SK-N-SH (cell line): ENCODE data around the gene ADAMTS6. TPM values are rescaled to one million over a fixed set of nuclear protein-coding genes. Genes with fewer than 3 reads are reported as not detected.

Experiments used
- CTCF ChIA-PET: fragments of 300-600, 350-600 bp; formaldehyde crosslinking; extraction: SDS; loops from one replicate; lab custom pipeline; 2021; lab: Yijun Ruan, JAX
- POLR2A ChIA-PET: fragments of 350-600 bp; sonication (Branson Sonifier 250); formaldehyde crosslinking; extraction: SDS; loops from one replicate; lab custom pipeline; 2020; ENCODE audit warnings: antibody characterized with exemption, inconsistent platforms; lab: Yijun Ruan, JAX
- DNase-seq: peaks from one replicate; pipeline ENCODE4 v3.0.0; 2012
- H2AFZ ChIP-seq: fragments of 200-600 bp; sonication (generic); 2 replicates; pipeline ENCODE4 v1.8.1; 2016; ENCODE audit warnings: antibody characterized with exemption, mild to moderate bottlenecking, low read depth
- H3F3A ChIP-seq: fragments of 200-600 bp; sonication (generic); replicated peaks from 2 replicates; pipeline ENCODE3; 2016; ENCODE audit warnings: antibody characterized with exemption, mild to moderate bottlenecking; ENCODE audit not compliant: insufficient read depth
- H3K27ac ChIP-seq, 2 experiments: fragments of 200-500 bp in 1 of 2; fragments of 200-600 bp in 1 of 2; sonication (Bioruptor generic) in 1 of 2; sonication (generic), shearing (Covaris generic) in 1 of 2; 2 replicates each; pipeline versions ENCODE4 v1.5.1 to v1.6.1; 2014 to 2016; ENCODE audit warnings: low read depth in 2 of 2, inconsistent platforms in 1 of 2, low read length in 1 of 2, mild to moderate bottlenecking in 1 of 2, mixed read lengths in 1 of 2
- H3K27me3 ChIP-seq: fragments of 200-600 bp; sonication (generic), shearing (Covaris generic); 2 replicates; pipeline ENCODE4 v1.6.1; 2016; ENCODE audit warnings: mixed run types; ENCODE audit not compliant: insufficient read depth
- H3K36me3 ChIP-seq, 2 experiments: fragments of 200-500 bp in 1 of 2; fragments of 200-600 bp in 1 of 2; sonication (Bioruptor generic) in 1 of 2; sonication (generic) in 1 of 2; replicated peaks in 1 of 2; 2 replicates each; pipeline versions ENCODE3 to v1.5.1; 2014 to 2016; ENCODE audit warnings: low read length in 1 of 2, mild to moderate bottlenecking in 1 of 2; ENCODE audit not compliant: insufficient read depth in 2 of 2, control insufficient read depth in 1 of 2
- H3K4me1 ChIP-seq, 2 experiments: fragments of 200-500 bp in 1 of 2; fragments of 200-600 bp in 1 of 2; sonication (Bioruptor generic) in 1 of 2; sonication (generic), shearing (Covaris generic) in 1 of 2; 2 replicates each; pipeline versions ENCODE4 v1.5.1 to v1.6.1; 2014 to 2016; ENCODE audit warnings: low read depth in 1 of 2, low read length in 1 of 2, mixed run types in 1 of 2; ENCODE audit not compliant: insufficient read depth in 2 of 2, control insufficient read depth in 1 of 2
- H3K4me2 ChIP-seq: fragments of 200-600 bp; sonication (generic), shearing (Covaris generic); 2 replicates; pipeline ENCODE4 v1.6.1; 2017; ENCODE audit warnings: mixed run types
- H3K4me3 ChIP-seq, 2 experiments: fragments of 200-500 bp in 1 of 2; fragments of 200-600 bp in 1 of 2; sonication (Bioruptor generic) in 1 of 2; sonication (generic), shearing (Covaris generic) in 1 of 2; 2 replicates each; pipeline versions ENCODE4 v1.5.1 to v1.8.1; 2014 to 2016; ENCODE audit warnings: low read depth in 2 of 2, inconsistent platforms in 1 of 2, low read length in 1 of 2, mild to moderate bottlenecking in 1 of 2, mixed read lengths in 1 of 2, moderate library complexity in 1 of 2
- H3K79me2 ChIP-seq: fragments of 200-600 bp; sonication (generic); 2 replicates; pipeline ENCODE4 v1.8.1; 2017; ENCODE audit warnings: mild to moderate bottlenecking; ENCODE audit not compliant: insufficient read depth
- H3K9ac ChIP-seq: fragments of 200-600 bp; sonication (generic); 2 replicates; pipeline ENCODE4 v1.6.1; 2017; ENCODE audit warnings: mixed run types
- H3K9me2 ChIP-seq: fragments of 200-600 bp; sonication (generic); 2 replicates; pipeline ENCODE4 v1.6.1; 2017; ENCODE audit warnings: mixed run types
- H3K9me3 ChIP-seq: fragments of 200-600 bp; sonication (generic); 2 replicates; pipeline ENCODE4 v1.6.1; 2017; ENCODE audit warnings: mixed run types, mild to moderate bottlenecking, moderate library complexity
- H4K20me1 ChIP-seq: fragments of 200-600 bp; sonication (generic); 2 replicates; pipeline ENCODE4 v1.6.1; 2017; ENCODE audit warnings: mild to moderate bottlenecking, mixed run types; ENCODE audit not compliant: insufficient read depth
- CHD2 ChIP-seq: fragments of 150-350 bp; IDR thresholded peaks from 2 replicates; pipeline ENCODE4 v1.6.1; 2018; ENCODE audit warnings: low read length; ENCODE audit not compliant: partially characterized antibody
- ELF1 ChIP-seq: IDR thresholded peaks from 2 replicates; pipeline ENCODE4 v1.4.0; 2012
- EP300 ChIP-seq, 2 experiments: IDR thresholded peaks; 2 replicates each; pipeline versions ENCODE4 v1.4.0 to v1.6.1; 2012; ENCODE audit warnings: borderline replicate concordance in 1 of 2, low read depth in 1 of 2, low read length in 1 of 2
- IRF3 ChIP-seq: fragments of 150-350 bp; IDR thresholded peaks from 2 replicates; pipeline ENCODE4 v1.6.1; 2016; ENCODE audit warnings: mild to moderate bottlenecking, low read depth, low read length
- JUND ChIP-seq: IDR thresholded peaks from 2 replicates; pipeline ENCODE4 v1.4.0; 2012
- MEF2A ChIP-seq: IDR thresholded peaks from 2 replicates; pipeline ENCODE4 v1.4.0; 2012; ENCODE audit warnings: low read depth, borderline replicate concordance
- RCOR1 ChIP-seq: fragments of 150-350 bp; IDR thresholded peaks from 2 replicates; pipeline ENCODE4 v1.6.1; 2017; ENCODE audit warnings: antibody characterized with exemption, low read length
- RFX5 ChIP-seq: IDR thresholded peaks from 2 replicates; pipeline ENCODE4 v1.6.1; 2012; ENCODE audit warnings: mild to moderate bottlenecking, improper control_type of control experiment, low read length
- TEAD4 ChIP-seq: IDR thresholded peaks from 2 replicates; pipeline ENCODE4 v1.4.0; 2012; ENCODE audit warnings: mild to moderate bottlenecking, borderline replicate concordance; ENCODE audit not compliant: insufficient read depth
- YY1 ChIP-seq: IDR thresholded peaks from 2 replicates; pipeline ENCODE4 v1.4.0; 2012; ENCODE audit warnings: low read depth, mild to moderate bottlenecking
- WGBS: methylation state at CpG from one replicate; pipeline ENCODE4 v1.1.6; 2017; ENCODE audit warnings: low lambda C conversion rate; 5-methylcytosine and 5-hydroxymethylcytosine counted together
- polyA plus RNA-seq, 3 experiments: library from polyadenylated mRNA; depleted of rRNA; stranded (reverse); fragments of >200 nt; gene quantifications; 2 replicates each; pipeline ENCODE4 v1.2.3, GENCODE V29; 2012

The ADAMTS6 gene
- polyA plus RNA-seq, 1 of the 3 experiments (the other 2 are of a cell fraction): 15.0 TPM

DNA sequence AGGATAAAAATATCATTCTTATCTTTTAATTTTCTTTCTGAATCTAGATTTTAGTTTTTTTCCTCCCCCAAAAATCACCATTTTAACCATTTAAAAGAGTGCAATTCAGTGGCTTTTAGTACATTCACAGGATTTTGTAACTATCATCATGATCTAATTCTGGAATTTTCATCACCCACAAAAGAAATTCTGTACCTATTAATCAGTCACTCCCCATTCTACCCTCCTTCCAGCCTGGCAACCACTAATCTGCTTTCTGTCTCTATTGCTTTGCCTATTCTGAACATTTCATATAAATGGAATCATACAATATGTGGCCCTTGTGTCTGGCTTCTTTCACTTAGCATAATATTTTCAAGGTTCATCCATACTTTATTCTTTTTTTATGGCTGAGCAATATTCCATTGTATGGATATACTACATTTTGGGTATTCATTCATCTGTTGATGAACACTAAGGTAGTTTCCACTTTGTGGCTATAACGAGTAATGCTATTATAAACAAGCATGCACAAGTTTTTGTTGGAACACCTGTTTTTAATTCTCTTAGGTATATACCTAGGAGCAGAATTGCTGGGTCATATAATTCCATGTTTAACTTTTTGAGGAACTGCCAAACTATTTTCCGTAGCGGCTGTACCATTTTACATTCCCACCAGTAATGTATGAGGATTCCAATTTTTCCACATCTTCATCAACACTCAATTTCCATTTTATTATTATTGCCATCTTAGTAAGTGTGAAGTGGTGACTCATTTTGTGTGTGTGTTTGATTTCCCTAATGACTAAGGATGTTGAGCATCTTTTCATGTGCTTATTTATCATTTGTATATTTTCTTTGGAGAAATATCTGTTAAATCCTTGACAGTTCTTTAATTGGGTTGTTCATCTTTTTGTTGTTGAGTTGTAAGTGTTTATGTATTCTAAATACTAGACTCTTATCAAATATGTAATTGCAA lies 372.7 kb downstream of the ADAMTS6 start:
- H3K36me3 ChIP-seq: no peaks in the 10 kb centered on the region
- POLR2A ChIA-PET: no interaction called here
- no peaks in the 10 kb centered on the region for H3K27me3 ChIP-seq
- 76% methylated on average over 3 of the region's 3 CpGs for WGBS
- no peaks in the 10 kb centered on the region; the same call in 1 of the 2 replicates for H3K79me2 ChIP-seq
- no peaks in the 10 kb centered on the region for H3K4me1 ChIP-seq
- no peak overlapping the region for H3K4me2 ChIP-seq
- DNase-seq: no peak
- no peaks in the 10 kb centered on the region for H3F3A ChIP-seq
- CTCF ChIA-PET: no interaction called here
- no peak overlapping the region for H3K4me3 ChIP-seq
- no peaks in the 10 kb centered on the region for H4K20me1 ChIP-seq
- TF ChIP-seq EP300 (IDR thresholded peaks at IDR 0.05; ENCODE audit: borderline replicate concordance in 1 of 2, low read depth in 1 of 2, low read length in 1 of 2) (no peak), ELF1 (no peak), IRF3 (no peak), JUND (no peak), RCOR1 (no peak), YY1 (no peak), CHD2 (no peak), TEAD4 (no peak), MEF2A (no peak)
- H3K27ac ChIP-seq: no peak overlapping the region
- no peak overlapping the region for H2AFZ ChIP-seq
- no peak overlapping the region for H3K9ac ChIP-seq
- H3K9me3 ChIP-seq: 0 out of 2 replicates have a peak, but pooled peaks cover 5% of the 10 kb centered on the region
- H3K9me2 ChIP-seq: no peaks in the 10 kb centered on the region

DNA sequence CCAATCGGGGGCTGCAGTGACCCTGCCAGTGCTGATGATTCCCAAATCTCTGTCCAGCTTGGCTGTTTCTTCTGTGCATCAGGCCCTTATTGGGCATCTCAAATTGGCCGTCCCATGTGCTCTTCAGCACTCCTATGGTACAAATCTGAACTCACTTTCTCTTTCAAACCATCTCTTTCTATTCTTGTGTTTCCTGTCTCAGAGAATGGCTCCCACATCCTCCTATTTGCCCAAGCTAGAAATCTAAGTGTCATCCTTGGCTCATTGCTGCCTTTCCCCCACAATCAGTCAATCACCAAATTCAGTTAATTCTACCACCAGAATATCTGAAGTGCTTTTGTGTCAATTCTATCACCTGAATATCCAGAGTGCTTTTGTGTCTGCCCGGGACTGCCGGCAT lies 376.4 kb downstream of the ADAMTS6 start:
- Histone ChIP-seq H3K9me3 (0 out of 2 replicates have a peak, but pooled peaks cover 5% of the 10 kb centered on the region), H3K4me3 (no peak overlapping the region), H3K36me3 (no peaks in the 10 kb centered on the region), H3K27ac (no peak overlapping the region), H3K9me2 (no peaks in the 10 kb centered on the region), H3K27me3 (no peaks in the 10 kb centered on the region), H3K9ac (no peak overlapping the region), H3K79me2 (no peaks in the 10 kb centered on the region; the same call in 1 of the 2 replicates), H4K20me1 (no peaks in the 10 kb centered on the region), H3K4me1 (peaks cover 6 to 8% of the 10 kb centered on the region in 2 experiments; a peak in 2 of 4 replicates), H3K4me2 (no peak overlapping the region), H2AFZ (no peak overlapping the region), H3F3A (no peaks in the 10 kb centered on the region)
- TF ChIP-seq RFX5: no peak
- POLR2A ChIA-PET: no interaction called here
- 91% methylated on average over 4 of the region's 4 CpGs for WGBS
- CTCF ChIA-PET: no interaction called here
- DNase-seq: no peak
